Mucosa of gallbladder (tissue), 1 donor: ENCODE data around the gene TMEM232. TPM values are rescaled to one million over a fixed set of nuclear protein-coding genes. Genes with fewer than 3 reads are reported as not detected.

Experiments
- DNase-seq: peaks from one replicate; pipeline ENCODE4 v3.0.0-alpha.2; 2020; ENCODE audit warnings: low spot score
- total RNA-seq: library from RNA; stranded (reverse); gene quantifications from one replicate; pipeline ENCODE4 v1.2.1, GENCODE V29; 2021
- donor health status: DM: no; HTN: no; CAD: no.

The TMEM232 gene
- total RNA-seq, 1 donor from 2014 or later, result 4.1 TPM

DNA sequence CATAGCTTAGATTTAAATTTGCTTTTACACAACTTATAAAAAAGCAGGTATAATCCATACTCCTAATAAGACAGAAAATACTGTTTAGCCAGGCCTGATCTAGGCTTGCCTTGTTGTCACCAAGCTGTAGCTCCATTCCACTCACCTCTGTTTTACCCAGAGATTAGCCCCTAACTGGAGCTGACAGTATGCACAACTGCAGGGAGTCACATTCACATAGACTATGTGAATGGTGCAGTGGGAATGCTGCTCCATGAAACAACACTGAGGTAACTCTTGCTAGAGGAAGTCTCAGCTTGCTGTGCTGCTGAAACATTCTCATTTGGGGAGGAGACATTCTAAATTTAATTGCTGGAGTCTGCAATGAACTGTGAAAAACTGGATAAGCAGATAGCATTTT is 209.1 kb downstream of the TMEM232 start:
- no peak for DNase-seq

- no peak for DNase-seq
Observed at GRCh38 chr5:110514030-110514429, 212.4 kb downstream of the TMEM232 start.

DNA sequence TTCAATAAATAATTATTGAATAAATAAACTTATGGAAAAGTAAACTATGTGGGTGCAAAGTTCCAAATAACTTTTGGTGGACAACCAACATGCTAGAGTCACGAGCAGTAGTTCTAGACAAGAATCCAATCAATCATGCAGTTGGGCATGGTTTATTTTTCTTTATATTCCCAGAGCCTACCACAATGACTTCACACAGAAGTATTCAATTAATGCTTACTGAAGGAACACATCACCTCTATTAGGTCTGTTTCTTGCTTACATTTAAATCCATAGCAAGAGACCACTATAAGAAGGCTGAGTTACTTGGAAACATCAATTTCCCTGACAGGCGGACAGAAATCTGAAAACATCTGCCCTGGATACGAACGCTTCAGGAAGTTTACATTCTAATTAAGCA is 214.2 kb downstream of the TMEM232 start:
- no peak for DNase-seq

- DNase-seq, result no peak
Observed at GRCh38 chr5:110510146-110510545, 216.3 kb downstream of the TMEM232 start.

DNA sequence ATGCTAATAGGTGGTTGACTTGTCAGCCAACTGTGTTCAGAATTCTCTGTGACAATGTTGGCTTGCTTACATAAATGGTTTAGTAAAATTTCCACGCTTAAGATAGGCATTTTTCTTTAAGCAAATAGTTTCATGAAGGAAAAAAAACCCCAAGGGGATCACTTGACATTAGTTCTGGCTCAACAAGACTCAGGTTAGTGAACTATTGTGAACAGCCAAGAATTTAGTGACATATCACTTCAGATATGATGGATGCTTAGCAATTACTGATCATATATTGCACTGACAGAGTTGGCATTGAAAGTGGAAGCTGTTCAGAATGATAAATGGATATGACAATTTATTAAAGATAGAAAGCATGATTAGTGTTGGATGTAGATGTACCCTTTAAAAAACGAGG is 218.5 kb downstream of the TMEM232 start:
- DNase-seq, result no peak

DNA sequence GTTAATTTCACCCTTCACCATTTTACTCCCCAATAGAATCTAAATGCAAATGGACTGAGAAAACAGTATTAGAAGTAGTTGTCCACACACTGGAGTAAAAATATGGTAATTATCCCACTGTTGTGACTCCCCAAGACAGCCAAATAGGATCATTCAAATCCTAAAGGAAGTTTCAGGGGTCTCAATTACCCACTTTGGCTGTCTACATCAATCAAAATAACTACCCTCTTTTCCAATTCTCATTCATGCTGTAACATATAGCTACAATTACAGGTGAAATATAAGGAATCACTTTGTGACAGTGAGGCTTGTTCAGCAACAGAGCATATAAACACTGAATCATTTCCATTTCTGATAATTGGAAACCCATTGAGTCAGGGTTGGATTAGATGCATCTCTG is 220.1 kb downstream of the TMEM232 start:
- DNase-seq, result no peak

DNA sequence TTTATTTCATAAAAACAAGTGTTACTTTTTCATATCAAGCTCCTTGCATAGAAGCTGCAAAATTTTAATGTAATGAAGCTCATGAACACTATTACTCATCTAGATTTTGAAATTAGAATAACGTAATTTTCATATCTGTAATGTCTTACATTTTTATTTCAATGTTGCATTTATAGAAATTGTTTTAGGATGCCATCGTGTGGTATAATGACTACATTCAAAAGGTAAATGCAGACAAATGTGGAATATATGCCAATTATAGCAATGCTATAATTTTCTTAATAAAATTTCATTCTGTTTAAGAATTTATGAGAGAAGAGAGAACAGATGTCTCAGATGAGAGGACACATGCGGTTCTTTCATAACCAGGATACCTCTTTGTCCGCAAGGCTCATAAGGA is 230.2 kb downstream of the TMEM232 start:
- no peak for DNase-seq

- DNase-seq, result no peak
Observed at GRCh38 chr5:110492446-110492845, 234.0 kb downstream of the TMEM232 start.

DNA sequence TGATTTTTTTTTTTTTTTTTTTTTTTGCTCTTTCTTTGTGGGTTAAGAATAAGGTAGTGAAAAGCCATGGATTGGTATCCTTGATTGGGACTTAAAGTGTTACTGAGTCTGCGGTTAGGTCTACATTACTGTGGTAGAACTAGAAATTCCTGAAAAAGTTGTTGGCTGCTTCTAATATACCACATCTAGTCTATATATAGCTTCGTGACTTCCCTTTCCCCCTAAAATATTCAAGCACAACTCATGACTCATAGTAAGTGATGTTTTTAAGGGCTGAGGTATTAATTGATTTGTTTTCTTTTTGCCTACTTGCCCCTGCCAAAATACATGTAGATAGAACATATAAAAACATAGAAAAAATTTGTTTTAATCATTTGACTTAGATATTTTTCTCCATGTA is 247.6 kb downstream of the TMEM232 start:
- DNase-seq, result no peak

DNA sequence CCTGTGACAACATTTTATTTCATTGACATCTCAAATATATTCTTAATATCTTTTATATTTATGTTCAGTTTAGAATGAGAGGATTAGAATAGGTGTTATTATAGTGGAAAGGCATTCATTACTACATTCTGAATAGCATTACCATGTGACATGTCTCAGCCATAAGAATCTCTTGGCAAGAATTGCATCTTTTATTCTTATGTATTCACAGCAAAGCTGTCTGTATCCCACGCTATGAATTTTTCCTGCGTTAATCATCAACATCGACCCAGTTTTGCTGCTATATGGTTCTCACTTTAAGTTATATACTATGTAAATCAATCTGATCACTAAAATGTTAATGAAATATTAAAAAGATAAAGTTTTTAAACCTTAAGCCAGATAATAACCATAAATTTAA is 248.6 kb downstream of the TMEM232 start:
- no peak for DNase-seq

GRCh38 chr5:110476164-110476563 is 250.3 kb downstream of the TMEM232 start:
- DNase-seq, result no peak

DNA sequence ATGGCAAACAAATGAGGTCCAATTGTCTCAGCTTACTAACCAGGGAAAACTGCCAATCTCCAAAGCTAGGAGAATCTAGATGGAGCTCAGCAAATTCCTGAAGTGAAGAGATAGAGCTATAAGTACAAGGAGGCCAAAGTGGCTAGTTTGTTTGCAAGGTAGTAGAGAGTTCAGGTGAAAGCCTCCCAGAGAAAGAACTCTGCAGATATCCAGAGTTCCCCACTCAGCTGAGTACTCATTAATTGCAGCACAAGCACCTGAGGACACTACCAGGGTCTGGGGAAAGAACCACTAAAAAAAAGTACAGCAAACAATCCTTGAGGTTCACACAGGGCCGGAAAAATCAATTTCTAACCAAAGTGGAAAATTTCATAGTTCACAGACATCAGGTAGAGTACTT is 250.9 kb downstream of the TMEM232 start:
- no peak for DNase-seq

DNA sequence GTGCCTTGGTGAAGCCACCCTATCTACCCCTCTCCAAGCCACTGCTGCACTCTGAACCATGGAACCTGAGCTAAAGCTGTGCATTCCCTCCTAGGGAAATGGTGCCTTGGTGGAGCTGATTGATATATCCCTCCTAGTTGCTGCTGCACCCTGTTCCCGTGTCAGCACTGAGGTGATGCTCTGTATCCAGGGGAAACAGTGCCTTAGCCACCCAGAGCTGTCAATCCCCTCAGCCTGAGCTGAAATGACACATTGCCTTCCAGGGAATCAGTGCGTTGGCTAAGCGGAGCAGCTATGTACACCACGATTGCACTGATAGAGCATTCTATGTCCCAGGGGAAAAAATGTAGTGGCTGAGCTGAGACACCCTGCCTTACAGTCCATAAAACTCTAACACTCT is 257.0 kb downstream of the TMEM232 start:
- no peak for DNase-seq

DNA sequence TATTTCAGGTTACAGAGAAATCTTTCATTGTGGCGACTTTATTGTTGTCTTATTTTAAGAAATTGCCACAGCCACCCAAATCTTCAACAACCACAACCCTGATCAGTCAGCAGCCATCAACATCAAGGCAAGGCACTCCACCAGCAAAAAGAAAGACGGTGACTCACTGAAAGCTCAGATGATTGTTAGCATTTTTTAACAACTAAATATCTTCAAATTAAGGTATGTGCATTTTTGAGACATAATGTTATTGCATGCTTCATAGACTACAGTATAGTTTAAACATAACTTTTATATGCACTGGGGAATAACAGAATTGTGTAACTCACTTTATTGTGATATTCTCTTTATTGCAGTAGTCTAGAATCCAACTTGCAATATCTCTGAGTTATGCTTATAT is 263.4 kb downstream of the TMEM232 start:
- no peak for DNase-seq

GRCh38 chr5:110460837-110461236 is 265.6 kb downstream of the TMEM232 start:
- no peak for DNase-seq

DNA sequence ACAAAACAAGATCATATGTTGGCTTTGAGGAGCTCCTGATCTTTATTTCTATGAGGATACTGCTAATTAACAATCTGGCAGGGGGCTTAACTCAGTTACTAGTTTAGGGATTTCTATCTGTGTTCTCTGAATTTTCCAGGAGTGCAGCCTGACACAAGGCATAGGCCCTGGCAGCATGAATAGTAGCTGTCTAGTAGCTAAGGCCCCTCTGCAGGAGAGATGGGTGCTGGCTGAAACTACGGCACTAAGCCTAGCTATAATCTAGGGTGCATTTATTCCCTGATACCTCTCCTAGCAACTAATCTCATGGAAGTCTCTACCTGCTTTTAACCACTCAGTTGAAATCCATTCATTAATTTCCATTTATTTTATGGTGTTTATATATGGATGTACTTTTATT is 268.2 kb downstream of the TMEM232 start:
- DNase-seq, result no peak

GRCh38 chr5:110442856-110443255 is 283.6 kb downstream of the TMEM232 start:
- no peak for DNase-seq

DNA sequence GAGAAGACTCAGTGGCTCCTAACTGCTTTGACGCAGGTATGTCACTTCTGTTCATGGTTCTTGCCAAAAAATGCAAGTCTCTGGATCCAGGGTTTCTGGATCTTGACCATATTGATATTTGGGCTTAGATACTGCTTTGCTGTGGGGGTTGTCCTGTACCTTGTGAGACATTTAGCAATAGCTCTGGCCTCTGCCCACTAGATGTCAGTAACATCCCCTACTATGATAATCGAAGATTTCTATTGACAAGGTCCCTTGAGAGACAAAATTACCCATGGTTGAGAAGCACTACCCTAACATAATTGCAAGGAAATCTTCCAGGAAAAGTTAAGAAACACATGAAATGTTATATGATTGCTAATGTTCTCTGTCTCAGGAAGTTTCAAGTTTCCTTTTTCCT is 285.4 kb downstream of the TMEM232 start:
- DNase-seq, result no peak

GRCh38 chr5:110440058-110440457 is 286.4 kb downstream of the TMEM232 start:
- DNase-seq, result no peak

GRCh38 chr5:110439296-110439695 is 287.2 kb downstream of the TMEM232 start:
- no peak for DNase-seq

DNA sequence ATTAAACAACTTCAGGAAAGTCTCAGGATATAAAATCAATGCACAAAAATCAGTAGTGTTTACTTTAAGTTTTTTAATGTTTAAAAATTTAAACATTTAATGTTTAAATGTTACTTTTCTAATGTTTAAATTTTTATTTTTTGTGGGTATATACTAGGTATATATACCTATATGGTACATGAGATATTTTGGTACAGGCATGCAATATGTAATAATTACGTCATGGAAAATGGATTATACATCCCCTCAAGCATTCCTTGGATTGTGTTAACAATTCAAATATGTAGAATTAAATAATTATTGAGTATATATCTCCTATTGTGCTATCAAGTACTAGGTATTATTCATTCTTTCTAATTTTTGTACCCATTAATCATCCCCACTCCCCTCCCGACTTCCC is 291.3 kb downstream of the TMEM232 start:
- no peak for DNase-seq

- DNase-seq, result no peak
Observed at GRCh38 chr5:110431603-110432002, 294.9 kb downstream of the TMEM232 start.

GRCh38 chr5:110414360-110414759 is 312.1 kb downstream of the TMEM232 start:
- DNase-seq, result no peak

DNA sequence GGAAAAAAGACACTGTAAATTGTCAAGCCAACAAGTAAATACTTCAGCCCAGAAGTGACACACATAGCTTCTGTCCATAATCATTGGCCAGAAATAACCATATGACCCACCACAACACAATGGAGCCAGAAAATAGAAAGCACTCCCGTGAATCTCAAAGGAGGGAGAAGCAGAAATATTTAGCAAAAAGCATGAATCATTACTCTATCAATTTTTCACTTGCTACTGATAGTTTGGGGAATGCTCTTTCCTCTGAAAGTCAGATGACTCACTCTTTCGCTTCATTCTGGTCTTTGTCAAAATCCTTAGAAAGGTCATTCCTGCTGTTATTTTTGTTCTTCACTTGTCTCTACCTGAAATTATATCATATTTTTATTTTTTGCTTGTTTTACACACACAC is 312.6 kb downstream of the TMEM232 start:
- no peak for DNase-seq

DNA sequence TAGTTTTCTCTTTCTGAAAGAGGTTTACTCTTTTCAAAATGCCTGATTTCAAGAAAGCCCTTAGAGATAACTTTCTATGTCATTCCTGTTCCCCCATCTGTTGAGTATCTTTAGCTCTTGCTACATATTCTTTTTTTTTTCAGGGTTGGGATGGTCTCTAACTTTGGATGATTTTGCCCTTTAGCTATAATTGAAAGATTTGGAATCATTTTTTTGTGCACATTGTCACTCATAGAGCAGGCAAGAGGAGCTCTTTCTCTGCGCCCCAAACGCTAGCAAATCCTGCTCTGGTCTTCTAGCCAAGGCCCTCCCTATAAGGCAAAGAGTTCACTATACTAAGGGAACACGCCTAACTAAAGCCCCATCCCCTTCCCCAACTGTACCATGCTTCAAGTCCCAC is 316.9 kb downstream of the TMEM232 start:
- DNase-seq, result no peak
